Measurements from ENCODE around the gene GADD45GIP1.
"Not testable (repeated sequence)": the region's sequence is repeated elsewhere in the genome, so short reads cannot be mapped to it uniquely, and the experiment has no call there.

Gene GADD45GIP1

GRCh38 chr19:12957389-12957952 is 448 bp upstream of the GADD45GIP1 start:
- DNase-seq (ENCODE audit: low spot score) = not testable (repeated sequence)

GRCh38 chr19:12955996-12956395 is 1.0 kb downstream of the GADD45GIP1 start:
- no peak for DNase-seq (ENCODE audit: low spot score)

GRCh38 chr19:12955575-12955974 is 1.4 kb downstream of the GADD45GIP1 start:
- DNase-seq (ENCODE audit: low spot score) = not testable (repeated sequence)

DNA sequence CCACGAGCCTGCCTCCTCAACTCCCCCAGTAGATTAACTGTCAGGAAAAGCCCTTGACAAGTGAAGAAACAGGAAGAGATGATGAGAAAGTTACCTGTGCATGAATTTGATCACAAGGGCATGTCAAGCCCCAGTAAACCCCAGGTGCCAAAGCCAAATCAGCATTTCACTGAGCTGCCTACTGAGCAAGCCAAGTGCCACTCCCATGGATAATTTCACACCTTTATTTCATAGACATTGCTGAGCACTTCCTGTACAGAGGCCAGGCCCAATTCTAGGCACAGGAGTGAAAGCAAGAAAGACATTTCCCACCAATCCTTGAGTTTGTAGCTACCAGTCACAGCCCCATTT is 2.4 kb downstream of the GADD45GIP1 start:
- no peak for DNase-seq (ENCODE audit: low spot score)

GRCh38 chr19:12953799-12954611 is 3.0 kb downstream of the GADD45GIP1 start:
- DNase-seq (ENCODE audit: low spot score) = no peak

- peak; percentile 37 for DNase-seq (ENCODE audit: low spot score)
These were observed 3.8 kb downstream of the GADD45GIP1 start for GRCh38 chr19:12953138-12953798.

GRCh38 chr19:12952488-12953137 is 4.4 kb downstream of the GADD45GIP1 start:
- DNase-seq (ENCODE audit: low spot score) = peak; percentile 78

- not testable (repeated sequence) for DNase-seq (ENCODE audit: low spot score)
These were observed 5.0 kb downstream of the GADD45GIP1 start for GRCh38 chr19:12952050-12952449.

DNA sequence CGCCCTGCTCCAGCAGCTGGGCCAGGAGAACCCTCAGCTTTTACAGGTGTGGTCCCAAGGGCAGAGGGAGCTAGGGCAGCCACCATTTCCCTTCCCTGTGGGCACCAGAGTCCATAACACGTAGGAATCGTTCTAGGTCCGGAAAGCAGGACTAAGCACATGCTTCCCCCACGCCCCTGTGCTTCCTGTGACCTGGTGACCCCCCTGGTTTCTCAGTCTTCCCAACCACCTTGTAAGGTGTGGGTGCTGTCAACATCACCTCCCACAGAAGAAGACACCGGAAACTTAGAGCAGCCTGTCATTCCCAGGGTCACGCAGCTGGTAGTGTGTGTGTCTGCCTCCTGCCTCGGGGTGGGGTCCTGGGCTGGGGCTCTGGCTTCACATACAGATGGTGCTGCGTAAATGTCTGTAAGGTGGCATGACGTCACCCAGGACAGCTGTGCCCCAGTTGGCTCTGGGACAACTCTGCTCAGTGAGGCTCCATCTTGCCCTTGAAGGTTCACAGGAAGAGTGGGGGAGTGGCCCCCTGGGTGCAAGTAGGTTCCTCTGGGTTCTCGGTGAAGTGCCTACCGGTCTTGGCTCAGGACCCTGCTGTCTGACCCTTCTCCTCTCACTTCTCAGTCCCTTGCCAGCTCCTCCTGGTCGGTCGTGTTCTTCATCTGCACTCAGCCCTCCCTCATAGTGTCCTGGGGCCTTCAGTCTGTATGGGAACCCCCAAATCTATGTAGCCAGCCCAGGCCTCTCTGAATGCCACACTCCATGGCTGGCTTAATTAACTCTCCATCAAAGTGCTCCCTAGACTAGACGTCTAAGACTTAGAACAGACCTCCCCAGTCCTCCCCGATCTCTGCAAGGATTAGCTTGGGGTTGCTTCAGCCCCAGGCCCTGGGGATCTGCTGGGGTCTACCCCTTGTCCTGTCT is 7.4 kb downstream of the GADD45GIP1 start:
- DNase-seq (ENCODE audit: low spot score) = no peak

DNA sequence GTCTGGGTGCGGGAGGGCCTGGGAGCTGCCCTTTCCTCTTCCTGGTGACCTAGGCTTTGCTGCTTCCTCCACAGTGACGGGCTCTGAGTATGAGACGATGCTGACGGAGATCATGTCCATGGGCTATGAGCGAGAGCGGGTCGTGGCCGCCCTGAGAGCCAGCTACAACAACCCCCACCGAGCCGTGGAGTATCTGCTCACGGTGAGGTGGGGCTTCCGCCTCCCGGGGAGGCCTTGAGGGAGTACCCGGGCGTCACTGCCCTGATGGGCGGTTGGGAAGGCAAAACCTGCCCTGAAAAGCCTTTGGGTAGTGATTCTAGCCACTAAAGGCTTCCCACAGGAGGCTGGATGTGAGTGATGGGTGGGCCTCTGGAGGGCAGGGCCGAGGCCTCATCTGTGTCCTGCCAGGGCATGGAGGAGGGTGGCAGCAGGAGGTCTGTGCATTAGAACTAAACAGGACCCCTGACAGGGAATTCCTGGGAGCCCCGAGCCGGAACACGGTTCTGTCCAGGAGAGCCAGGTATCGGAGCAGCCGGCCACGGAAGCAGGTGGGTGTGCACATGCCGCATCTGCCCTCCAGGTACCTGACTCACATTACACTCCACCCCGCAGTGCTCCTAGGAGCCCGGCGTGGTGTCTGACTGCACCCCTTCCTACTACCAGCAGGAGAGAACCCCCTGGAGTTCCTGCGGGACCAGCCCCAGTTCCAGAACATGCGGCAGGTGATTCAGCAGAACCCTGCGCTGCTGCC is 8.2 kb downstream of the GADD45GIP1 start:
- DNase-seq (ENCODE audit: low spot score) = no peak

- DNase-seq (ENCODE audit: low spot score) = no peak
These were observed 9.1 kb downstream of the GADD45GIP1 start for GRCh38 chr19:12947702-12948611.

GRCh38 chr19:12946731-12947496 is 10.1 kb downstream of the GADD45GIP1 start:
- DNase-seq (ENCODE audit: low spot score) = no peak

DNA sequence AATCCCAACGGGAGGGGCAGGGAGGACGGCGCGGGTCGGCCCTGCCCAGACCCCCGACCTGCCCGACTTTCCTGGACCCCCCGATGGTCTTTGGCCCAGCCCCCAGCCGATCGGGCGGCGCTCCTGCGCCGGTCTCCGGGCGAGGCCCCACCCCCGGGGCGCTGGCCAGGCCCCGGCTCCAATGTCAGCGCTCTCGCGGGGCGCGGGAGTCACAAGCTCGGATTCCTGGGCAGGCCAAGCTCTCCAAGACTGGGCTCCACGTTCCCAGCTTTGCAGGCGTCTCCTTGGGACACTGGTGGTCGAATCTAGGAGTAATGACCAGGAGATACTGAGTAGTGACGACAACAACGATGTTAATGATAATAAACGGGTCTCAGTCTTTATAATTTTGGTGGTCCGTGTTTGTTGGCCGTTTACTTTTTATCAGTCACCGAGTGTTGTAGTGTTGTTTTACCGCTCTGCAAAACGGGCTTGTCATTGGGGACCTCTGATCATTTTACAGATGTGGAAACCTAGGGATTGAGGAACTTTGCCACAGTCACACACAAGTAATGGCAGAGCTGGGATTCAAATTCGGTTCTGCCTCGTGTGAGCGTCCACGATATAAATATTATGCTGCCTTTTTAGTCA is 10.8 kb downstream of the GADD45GIP1 start:
- DNase-seq (ENCODE audit: low spot score) = peak; percentile 91

GRCh38 chr19:12945479-12946091 is 11.4 kb downstream of the GADD45GIP1 start, which contains the start of gene RAD23A:
RAD23A (plus strand) TSS chr19:12945862; CDS start chr19:12945949, 87 bp downstream.
- DNase-seq (ENCODE audit: low spot score) = peak; percentile 97

DNA sequence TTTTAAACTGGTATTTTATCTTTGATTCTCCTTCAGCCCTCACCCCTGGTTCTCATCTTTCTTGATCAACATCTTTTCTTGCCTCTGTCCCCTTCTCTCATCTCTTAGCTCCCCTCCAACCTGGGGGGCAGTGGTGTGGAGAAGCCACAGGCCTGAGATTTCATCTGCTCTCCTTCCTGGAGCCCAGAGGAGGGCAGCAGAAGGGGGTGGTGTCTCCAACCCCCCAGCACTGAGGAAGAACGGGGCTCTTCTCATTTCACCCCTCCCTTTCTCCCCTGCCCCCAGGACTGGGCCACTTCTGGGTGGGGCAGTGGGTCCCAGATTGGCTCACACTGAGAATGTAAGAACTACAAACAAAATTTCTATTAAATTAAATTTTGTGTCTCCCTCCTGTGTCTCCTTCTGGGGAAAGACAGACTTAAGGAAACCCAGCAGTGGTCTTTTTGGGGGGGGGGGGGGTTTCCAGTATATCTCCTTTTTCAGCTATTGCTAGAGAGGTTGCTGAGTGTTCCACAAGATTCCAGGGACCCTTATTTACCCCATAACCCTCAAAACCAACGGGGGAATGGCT is 12.8 kb downstream of the GADD45GIP1 start:
- DNase-seq (ENCODE audit: low spot score) = no peak

DNA sequence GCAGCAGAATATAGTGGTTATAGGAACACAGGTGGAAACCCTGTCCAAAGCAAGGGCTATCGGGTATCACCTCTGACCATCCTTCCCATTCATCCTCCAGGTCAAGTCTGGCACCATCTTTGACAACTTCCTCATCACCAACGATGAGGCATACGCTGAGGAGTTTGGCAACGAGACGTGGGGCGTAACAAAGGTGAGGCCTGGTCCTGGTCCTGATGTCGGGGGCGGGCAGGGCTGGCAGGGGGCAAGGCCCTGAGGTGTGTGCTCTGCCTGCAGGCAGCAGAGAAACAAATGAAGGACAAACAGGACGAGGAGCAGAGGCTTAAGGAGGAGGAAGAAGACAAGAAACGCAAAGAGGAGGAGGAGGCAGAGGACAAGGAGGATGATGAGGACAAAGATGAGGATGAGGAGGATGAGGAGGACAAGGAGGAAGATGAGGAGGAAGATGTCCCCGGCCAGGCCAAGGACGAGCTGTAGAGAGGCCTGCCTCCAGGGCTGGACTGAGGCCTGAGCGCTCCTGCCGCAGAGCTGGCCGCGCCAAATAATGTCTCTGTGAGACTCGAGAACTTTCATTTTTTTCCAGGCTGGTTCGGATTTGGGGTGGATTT is 13.5 kb downstream of the GADD45GIP1 start:
- no peak for DNase-seq (ENCODE audit: low spot score)

DNA sequence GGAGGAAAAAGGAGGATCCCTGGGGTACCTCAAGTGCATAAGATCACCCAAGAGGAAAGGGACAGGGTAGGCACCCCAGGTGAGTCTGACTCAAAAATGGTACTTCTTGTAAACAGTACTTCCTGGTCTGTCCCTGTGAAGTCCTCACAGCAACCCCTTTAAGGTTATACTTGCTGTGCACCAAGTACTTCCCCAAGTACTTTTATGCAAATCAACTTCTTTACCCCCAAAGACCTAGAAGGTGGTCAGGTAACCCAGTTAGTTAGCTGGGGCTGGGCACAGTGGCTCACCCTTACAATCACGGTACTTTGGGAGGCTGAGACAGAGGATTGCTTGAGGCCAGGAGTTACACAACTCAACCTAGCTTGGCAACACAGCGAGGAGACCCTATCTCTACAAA is 16.1 kb downstream of the GADD45GIP1 start:
- DNase-seq (ENCODE audit: low spot score) = no peak
